SK-N-SH treated with all-trans-retinoic acid at 6 μM for 48 hours (cell line): ENCODE results near the gene GRAP2.
"Not testable (repeated sequence)": the region's sequence is repeated elsewhere in the genome, so short reads cannot be mapped to it uniquely, and the experiment has no call there.

Experiments
- ATAC-seq: fragments of 200-7000 bp; cut with Tn5 transposase; 3 replicates; pipeline ENCODE4 v1.9.1; 2020; ENCODE audit warnings: mild to moderate bottlenecking, moderate library complexity
- ARNTL ChIP-seq: fragments of 450-650 bp; formaldehyde crosslinking; IDR thresholded peaks from 2 replicates; pipeline ENCODE4 v1.5.0; 2020; ENCODE audit warnings: low read depth, mild to moderate bottlenecking, moderate library complexity, borderline replicate concordance
- CSDC2 ChIP-seq: fragments of 250-450 bp; sonication (Bioruptor Pico); IDR thresholded peaks from 2 replicates; pipeline ENCODE4 v1.5.0; 2020; ENCODE audit warnings: mild to moderate bottlenecking, moderate library complexity
- ESRRG ChIP-seq: fragments of 250-450 bp; sonication (Bioruptor Pico); IDR thresholded peaks from 2 replicates; pipeline ENCODE4 v1.6.1; 2021; ENCODE audit warnings: mild to moderate bottlenecking
- GLIS3 ChIP-seq: fragments of 250-450 bp; sonication (Bioruptor Pico); IDR thresholded peaks from 2 replicates; pipeline ENCODE4 v1.5.0; 2020; ENCODE audit warnings: mild to moderate bottlenecking, moderate library complexity
- ISL1 ChIP-seq: fragments of 250-450 bp; sonication (Bioruptor Pico); IDR thresholded peaks from 2 replicates; pipeline ENCODE4 v2.1.2; 2022; ENCODE audit warnings: mild to moderate bottlenecking, moderate library complexity
- OSR1 ChIP-seq: fragments of 250-450 bp; sonication (Bioruptor Pico); IDR thresholded peaks from 2 replicates; pipeline ENCODE4 v1.8.0; 2022; ENCODE audit warnings: moderate library complexity, mild to moderate bottlenecking, inconsistent platforms
- PPARA ChIP-seq: fragments of 250-450 bp; sonication (Bioruptor Pico); IDR thresholded peaks from 2 replicates; pipeline ENCODE4 v1.5.0; 2020; ENCODE audit warnings: mild to moderate bottlenecking, borderline replicate concordance
- RARB ChIP-seq: fragments of 250-450 bp; sonication (Bioruptor Pico); IDR thresholded peaks from 2 replicates; pipeline ENCODE4 v1.8.0; 2021; ENCODE audit warnings: mild to moderate bottlenecking, moderate library complexity
- TCF4 ChIP-seq: fragments of 250-450 bp; sonication (Bioruptor Pico); IDR thresholded peaks from 2 replicates; pipeline ENCODE4 v1.8.0; 2021; ENCODE audit warnings: mild to moderate bottlenecking, moderate library complexity, borderline replicate concordance
- TOX ChIP-seq: fragments of 250-450 bp; sonication (Bioruptor Pico); IDR thresholded peaks from 2 replicates; pipeline ENCODE4 v1.8.0; 2021; ENCODE audit warnings: mild to moderate bottlenecking, moderate library complexity, borderline replicate concordance
- ZC3H10 ChIP-seq: fragments of 250-450 bp; sonication (Bioruptor Pico); IDR thresholded peaks from 2 replicates; pipeline ENCODE4 v1.5.1; 2021; ENCODE audit warnings: mild to moderate bottlenecking, moderate library complexity
- ZFP3 ChIP-seq: fragments of 250-450 bp; sonication (Bioruptor Pico); IDR thresholded peaks from 2 replicates; pipeline ENCODE4 v1.5.0; 2020; ENCODE audit warnings: mild to moderate bottlenecking, moderate library complexity
- ZFP30 ChIP-seq: fragments of 450-650 bp; formaldehyde crosslinking; IDR thresholded peaks from 2 replicates; pipeline ENCODE4 v1.5.0; 2022; ENCODE audit warnings: mild to moderate bottlenecking, moderate library complexity
- ZNF565 ChIP-seq: fragments of 450-650 bp; formaldehyde crosslinking; conservative IDR thresholded peaks from 2 replicates; pipeline ENCODE4 v1.5.0; 2020; ENCODE audit warnings: low read depth, mild to moderate bottlenecking, moderate library complexity
- ZNF70 ChIP-seq: fragments of 450-650 bp; formaldehyde crosslinking; IDR thresholded peaks from 2 replicates; pipeline ENCODE4 v1.5.0; 2020; ENCODE audit warnings: mild to moderate bottlenecking, moderate library complexity
- ZNF8 ChIP-seq: fragments of 450-650 bp; formaldehyde crosslinking; IDR thresholded peaks from 2 replicates; pipeline ENCODE4 v1.5.0; 2020; ENCODE audit warnings: mild to moderate bottlenecking, moderate library complexity
- TF ChIP-seq, protein P1 (sequence below): fragments of 250-450 bp; sonication (Bioruptor Pico); IDR thresholded peaks from 2 replicates; pipeline ENCODE4 v1.5.1; 2021; ENCODE audit warnings: mild to moderate bottlenecking, moderate library complexity
- TF ChIP-seq, protein P2 (sequence below): fragments of 250-450 bp; sonication (Bioruptor Pico); IDR thresholded peaks from 2 replicates; pipeline ENCODE4 v1.5.0; 2020; ENCODE audit warnings: mild to moderate bottlenecking, moderate library complexity
- TF ChIP-seq, protein P3 (sequence below): fragments of 250-450 bp; sonication (Bioruptor Pico); IDR thresholded peaks from 2 replicates; pipeline ENCODE4 v1.8.0; 2020; ENCODE audit warnings: mild to moderate bottlenecking, moderate library complexity, borderline replicate concordance
- TF ChIP-seq, protein P4 (sequence below): fragments of 250-450 bp; sonication (Bioruptor Pico); IDR thresholded peaks from 2 replicates; pipeline ENCODE4 v1.5.1; 2020; ENCODE audit warnings: low read depth, mild to moderate bottlenecking, moderate library complexity
- TF ChIP-seq, protein P5 (sequence below): fragments of 250-450 bp; sonication (Bioruptor Pico); IDR thresholded peaks from 2 replicates; pipeline ENCODE4 v1.8.0; 2021; ENCODE audit warnings: low read depth, mild to moderate bottlenecking, moderate library complexity, borderline replicate concordance

Gene GRAP2

DNA sequence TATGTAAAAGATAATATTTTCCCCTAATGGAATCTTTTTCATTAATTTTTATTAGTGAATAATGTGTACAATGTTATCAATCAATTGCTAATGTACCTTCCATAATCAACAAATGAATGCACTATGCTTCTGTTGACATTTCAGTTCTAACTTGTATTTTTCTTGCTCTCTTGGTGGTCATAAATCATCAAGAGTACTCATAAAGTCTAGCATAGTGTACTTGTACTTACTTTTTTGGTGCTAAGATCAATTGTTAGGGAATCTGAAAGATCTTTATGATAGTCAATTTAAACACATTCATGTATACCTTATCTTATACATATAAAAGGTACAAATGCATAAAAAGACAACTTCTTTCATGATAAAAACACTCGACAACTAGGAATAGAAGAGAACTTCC lies 17.8 kb upstream of the GRAP2 start (continued):
- no peak for TF ChIP-seq ZNF565 (CRISPR knock-in tag)

DNA sequence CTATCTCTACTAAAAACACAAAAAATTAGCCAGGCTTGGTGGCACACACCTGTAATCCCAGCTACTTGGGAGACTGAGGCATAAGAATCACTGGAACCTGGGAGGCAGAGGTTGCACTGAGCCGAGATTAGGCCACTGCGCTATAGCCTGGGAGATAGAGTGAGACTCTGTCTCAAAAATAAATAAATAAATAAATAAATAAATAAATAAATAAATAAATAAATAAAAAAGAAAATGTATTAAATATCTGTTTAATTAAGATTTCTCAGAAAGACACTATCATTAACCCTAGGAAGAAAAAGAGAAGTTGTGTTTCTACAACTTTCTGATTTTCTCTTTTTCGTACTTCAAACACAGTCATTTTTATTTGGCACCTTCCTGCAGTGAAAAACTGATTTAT lies 11.0 kb upstream of the GRAP2 start:
- not testable (repeated sequence) for ATAC-seq

DNA sequence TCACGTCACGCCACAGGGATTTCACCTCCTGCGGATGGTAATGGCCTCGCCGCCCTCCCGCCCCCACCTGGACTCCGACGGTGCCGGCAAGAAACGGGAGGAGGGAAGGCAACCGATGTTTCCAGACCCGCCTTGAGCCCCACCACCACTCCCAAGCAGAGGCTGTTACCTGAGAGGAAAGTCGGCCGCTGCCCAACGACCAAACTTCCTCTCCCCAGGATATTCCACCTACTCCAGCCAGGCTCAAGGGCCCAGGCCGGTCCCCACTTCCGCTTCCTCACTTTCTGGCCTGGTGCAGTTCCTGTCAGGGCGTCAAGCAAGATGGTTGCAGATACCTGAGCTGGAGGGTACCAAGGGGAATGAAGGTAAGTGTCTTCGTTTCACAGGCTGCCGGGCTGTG lies 7.4 kb upstream of the GRAP2 start, which contains the start of gene ENTHD1:
Gene ENTHD1, minus strand, starts transcription at position 235 of the 400 bp plus-strand sequence. CDS start 6,012 bp downstream, outside the sequence.
- TF ChIP-seq, protein P1, sequence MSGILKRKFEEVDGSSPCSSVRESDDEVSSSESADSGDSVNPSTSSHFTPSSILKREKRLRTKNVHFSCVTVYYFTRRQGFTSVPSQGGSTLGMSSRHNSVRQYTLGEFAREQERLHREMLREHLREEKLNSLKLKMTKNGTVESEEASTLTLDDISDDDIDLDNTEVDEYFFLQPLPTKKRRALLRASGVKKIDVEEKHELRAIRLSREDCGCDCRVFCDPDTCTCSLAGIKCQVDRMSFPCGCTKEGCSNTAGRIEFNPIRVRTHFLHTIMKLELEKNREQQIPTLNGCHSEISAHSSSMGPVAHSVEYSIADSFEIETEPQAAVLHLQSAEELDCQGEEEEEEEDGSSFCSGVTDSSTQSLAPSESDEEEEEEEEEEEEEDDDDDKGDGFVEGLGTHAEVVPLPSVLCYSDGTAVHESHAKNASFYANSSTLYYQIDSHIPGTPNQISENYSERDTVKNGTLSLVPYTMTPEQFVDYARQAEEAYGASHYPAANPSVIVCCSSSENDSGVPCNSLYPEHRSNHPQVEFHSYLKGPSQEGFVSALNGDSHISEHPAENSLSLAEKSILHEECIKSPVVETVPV, result no peak
- TF ChIP-seq OSR1, result no peak
- TF ChIP-seq CSDC2, result no peak
- TF ChIP-seq ARNTL (CRISPR knock-in tag), result no peak
- TF ChIP-seq ZFP30 (CRISPR knock-in tag), result no peak
- TF ChIP-seq, protein P2, sequence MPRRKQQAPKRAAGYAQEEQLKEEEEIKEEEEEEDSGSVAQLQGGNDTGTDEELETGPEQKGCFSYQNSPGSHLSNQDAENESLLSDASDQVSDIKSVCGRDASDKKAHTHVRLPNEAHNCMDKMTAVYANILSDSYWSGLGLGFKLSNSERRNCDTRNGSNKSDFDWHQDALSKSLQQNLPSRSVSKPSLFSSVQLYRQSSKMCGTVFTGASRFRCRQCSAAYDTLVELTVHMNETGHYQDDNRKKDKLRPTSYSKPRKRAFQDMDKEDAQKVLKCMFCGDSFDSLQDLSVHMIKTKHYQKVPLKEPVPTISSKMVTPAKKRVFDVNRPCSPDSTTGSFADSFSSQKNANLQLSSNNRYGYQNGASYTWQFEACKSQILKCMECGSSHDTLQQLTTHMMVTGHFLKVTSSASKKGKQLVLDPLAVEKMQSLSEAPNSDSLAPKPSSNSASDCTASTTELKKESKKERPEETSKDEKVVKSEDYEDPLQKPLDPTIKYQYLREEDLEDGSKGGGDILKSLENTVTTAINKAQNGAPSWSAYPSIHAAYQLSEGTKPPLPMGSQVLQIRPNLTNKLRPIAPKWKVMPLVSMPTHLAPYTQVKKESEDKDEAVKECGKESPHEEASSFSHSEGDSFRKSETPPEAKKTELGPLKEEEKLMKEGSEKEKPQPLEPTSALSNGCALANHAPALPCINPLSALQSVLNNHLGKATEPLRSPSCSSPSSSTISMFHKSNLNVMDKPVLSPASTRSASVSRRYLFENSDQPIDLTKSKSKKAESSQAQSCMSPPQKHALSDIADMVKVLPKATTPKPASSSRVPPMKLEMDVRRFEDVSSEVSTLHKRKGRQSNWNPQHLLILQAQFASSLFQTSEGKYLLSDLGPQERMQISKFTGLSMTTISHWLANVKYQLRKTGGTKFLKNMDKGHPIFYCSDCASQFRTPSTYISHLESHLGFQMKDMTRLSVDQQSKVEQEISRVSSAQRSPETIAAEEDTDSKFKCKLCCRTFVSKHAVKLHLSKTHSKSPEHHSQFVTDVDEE, result no peak
- no peak for TF ChIP-seq ZC3H10 (CRISPR knock-in tag)
- no peak for TF ChIP-seq TCF4 (CRISPR knock-in tag)
- no peak for ATAC-seq

DNA sequence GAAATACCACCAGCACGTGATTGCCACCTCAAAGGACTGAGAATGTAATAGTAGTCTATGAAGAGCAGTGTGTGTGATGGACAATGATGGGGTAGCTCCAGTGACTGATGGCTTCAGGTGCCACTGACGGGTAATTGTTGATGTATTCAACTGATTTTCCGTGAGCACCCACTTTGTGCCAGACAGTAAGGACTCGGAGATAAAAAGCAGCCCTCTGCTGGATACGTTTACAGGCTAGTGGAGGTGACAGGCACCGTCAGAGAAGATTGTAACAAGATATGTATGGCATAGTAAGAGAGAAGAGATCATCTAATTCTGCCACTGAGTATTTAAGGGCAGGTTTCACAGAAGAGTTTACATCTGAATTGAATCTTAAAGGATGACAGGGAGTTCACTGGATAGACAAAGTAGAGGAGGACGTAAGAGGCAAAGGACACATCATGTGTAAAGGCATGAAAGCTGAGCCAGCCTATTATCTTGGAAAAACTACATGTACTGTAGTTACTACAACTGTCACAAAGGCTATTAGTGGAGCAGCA lies 6.3 kb upstream of the GRAP2 start:
- TF ChIP-seq, protein P3, sequence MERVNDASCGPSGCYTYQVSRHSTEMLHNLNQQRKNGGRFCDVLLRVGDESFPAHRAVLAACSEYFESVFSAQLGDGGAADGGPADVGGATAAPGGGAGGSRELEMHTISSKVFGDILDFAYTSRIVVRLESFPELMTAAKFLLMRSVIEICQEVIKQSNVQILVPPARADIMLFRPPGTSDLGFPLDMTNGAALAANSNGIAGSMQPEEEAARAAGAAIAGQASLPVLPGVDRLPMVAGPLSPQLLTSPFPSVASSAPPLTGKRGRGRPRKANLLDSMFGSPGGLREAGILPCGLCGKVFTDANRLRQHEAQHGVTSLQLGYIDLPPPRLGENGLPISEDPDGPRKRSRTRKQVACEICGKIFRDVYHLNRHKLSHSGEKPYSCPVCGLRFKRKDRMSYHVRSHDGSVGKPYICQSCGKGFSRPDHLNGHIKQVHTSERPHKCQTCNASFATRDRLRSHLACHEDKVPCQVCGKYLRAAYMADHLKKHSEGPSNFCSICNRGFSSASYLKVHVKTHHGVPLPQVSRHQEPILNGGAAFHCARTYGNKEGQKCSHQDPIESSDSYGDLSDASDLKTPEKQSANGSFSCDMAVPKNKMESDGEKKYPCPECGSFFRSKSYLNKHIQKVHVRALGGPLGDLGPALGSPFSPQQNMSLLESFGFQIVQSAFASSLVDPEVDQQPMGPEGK (CRISPR knock-in tag), result no peak
- TF ChIP-seq ARNTL (CRISPR knock-in tag) (no peak), ZNF8 (CRISPR knock-in tag) (no peak), ISL1 (CRISPR knock-in tag) (no peak), ZFP30 (CRISPR knock-in tag) (no peak), GLIS3 (CRISPR knock-in tag) (no peak), ESRRG (CRISPR knock-in tag) (no peak), RARB (CRISPR knock-in tag) (no peak), ZC3H10 (CRISPR knock-in tag) (no peak), PPARA (no peak), OSR1 (no peak), ZNF70 (CRISPR knock-in tag) (no peak), TOX (CRISPR knock-in tag) (no peak), ZFP3 (no peak)
- TF ChIP-seq, protein P4, sequence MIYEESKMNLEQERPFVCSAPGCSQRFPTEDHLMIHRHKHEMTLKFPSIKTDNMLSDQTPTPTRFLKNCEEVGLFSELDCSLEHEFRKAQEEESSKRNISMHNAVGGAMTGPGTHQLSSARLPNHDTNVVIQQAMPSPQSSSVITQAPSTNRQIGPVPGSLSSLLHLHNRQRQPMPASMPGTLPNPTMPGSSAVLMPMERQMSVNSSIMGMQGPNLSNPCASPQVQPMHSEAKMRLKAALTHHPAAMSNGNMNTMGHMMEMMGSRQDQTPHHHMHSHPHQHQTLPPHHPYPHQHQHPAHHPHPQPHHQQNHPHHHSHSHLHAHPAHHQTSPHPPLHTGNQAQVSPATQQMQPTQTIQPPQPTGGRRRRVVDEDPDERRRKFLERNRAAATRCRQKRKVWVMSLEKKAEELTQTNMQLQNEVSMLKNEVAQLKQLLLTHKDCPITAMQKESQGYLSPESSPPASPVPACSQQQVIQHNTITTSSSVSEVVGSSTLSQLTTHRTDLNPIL (CRISPR knock-in tag), result no peak
- TF ChIP-seq, protein P5, sequence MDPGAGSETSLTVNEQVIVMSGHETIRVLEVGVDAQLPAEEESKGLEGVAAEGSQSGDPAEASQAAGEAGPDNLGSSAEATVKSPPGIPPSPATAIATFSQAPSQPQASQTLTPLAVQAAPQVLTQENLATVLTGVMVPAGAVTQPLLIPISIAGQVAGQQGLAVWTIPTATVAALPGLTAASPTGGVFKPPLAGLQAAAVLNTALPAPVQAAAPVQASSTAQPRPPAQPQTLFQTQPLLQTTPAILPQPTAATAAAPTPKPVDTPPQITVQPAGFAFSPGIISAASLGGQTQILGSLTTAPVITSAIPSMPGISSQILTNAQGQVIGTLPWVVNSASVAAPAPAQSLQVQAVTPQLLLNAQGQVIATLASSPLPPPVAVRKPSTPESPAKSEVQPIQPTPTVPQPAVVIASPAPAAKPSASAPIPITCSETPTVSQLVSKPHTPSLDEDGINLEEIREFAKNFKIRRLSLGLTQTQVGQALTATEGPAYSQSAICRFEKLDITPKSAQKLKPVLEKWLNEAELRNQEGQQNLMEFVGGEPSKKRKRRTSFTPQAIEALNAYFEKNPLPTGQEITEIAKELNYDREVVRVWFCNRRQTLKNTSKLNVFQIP (CRISPR knock-in tag), result no peak
- TF ChIP-seq, protein P1, result no peak
- ATAC-seq, result no peak
